ENCODE data around the gene DOLPP1.
A peak's percentile ranks its signal among the peaks of the same experiment; 100 is the strongest.

Gene DOLPP1

DNA sequence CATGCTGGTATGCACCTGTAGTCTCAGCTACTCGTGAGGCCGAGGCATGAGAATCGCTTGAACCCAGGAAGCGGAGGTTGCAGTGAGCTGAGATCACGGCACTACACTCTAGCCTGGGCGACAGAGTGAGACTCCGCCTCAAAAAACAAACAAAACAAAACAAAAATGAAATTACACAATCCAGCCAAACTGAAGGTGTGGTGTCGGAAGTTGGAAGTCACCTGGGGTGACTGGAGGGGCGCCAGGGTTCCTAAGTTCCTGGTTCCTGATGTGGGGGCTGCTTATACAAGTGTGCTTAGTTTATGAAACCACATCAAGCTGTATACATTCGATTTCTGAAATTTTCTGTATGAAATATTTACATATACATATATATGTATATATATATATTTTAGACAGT lies 3.7 kb upstream of the DOLPP1 start:
- no peak overlapping the region for H3K27ac ChIP-seq (ENCODE audit: low read length)
- H3K27me3 ChIP-seq (ENCODE audit: control insufficient read depth in 1 of 2, insufficient read depth in 2 of 2, low read length in 2 of 2), result no peaks in the 10 kb centered on the region
- no peak overlapping the region for H3K4me3 ChIP-seq (ENCODE audit: low read length in 2 of 2)
- peaks cover 18% of the 10 kb centered on the region for H3K4me1 ChIP-seq (ENCODE audit: control insufficient read depth, insufficient read depth, low read length)
- no peaks in the 10 kb centered on the region for H3K36me3 ChIP-seq (ENCODE audit: control insufficient read depth in 2 of 2, insufficient read depth in 2 of 2, low read length in 2 of 2)
- no peaks in the 10 kb centered on the region for H3K9me3 ChIP-seq (ENCODE audit: control insufficient read depth in 2 of 2, low read length in 2 of 2)
- H3K9ac ChIP-seq (ENCODE audit: low read length in 2 of 2), result no peak overlapping the region

DNA sequence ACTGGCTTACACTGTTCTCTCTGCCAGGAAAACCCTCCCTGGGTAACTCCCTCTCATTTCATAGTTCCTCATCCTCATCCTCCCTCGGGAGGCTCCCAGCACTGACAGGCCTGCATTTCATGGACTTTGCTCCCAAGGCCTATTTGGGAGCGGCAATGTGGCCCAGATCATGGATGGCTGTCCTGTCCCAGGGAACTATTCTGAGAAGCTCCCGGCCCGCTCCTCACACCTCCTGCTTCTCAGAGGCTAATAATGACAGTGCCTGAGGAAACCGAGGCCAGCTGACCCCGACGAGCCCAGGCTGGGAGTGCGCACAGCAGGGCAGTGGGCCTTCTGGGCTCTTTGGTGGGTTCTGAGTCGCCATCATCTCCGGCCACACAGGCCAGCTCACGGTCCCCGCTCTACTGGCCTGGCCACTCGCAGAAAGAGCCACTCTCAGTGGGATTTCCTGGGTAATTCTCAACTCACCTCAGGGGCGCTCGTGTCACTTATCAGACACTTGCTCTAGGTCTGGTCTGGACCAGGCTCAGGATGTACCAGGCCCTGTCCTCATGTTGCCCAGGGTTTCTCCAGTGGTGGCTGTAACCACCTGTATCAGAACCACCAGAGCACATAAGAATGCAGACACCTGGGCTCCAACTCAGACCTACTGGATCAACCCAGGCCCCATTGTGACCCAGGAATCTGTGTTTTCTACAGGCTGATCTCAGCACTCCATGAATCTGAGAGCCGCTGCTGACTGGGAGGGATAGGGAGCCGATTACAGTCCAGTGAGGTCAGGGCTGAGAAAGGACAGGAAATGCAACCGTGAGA lies 2.0 kb upstream of the DOLPP1 start:
- Histone ChIP-seq H3K9ac (ENCODE audit: low read length in 2 of 2) (no peak overlapping the region), H3K9me3 (ENCODE audit: control insufficient read depth in 2 of 2, low read length in 2 of 2) (no peaks in the 10 kb centered on the region), H3K27ac (ENCODE audit: low read length) (no peak overlapping the region), H3K36me3 (ENCODE audit: control insufficient read depth in 2 of 2, insufficient read depth in 2 of 2, low read length in 2 of 2) (peaks cover 0 to 4% of the 10 kb centered on the region in 2 donors), H3K27me3 (ENCODE audit: control insufficient read depth in 1 of 2, insufficient read depth in 2 of 2, low read length in 2 of 2) (no peaks in the 10 kb centered on the region), H3K4me3 (ENCODE audit: low read length in 2 of 2) (no peak overlapping the region), H3K4me1 (ENCODE audit: control insufficient read depth, insufficient read depth, low read length) (peaks cover 27% of the 10 kb centered on the region)

DNA sequence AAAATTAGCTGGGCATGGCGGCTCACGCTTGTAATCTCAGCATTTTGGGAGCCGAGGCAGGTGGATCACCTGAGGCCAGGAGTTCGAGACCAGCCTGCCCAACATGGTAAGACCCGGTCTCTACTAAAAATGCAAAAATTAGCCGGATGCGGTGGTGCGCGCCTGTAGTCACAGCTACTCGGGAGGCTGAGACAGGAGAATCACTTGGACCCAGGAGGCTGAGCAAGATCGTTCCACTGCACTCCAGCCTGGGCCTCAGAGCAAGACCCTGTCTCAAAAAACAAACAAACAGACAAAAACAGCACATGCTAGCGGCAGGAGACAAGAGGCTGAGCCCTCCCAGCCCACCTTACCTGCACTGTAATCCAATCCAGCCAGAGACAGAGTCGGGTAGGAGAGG lies 1.1 kb upstream of the DOLPP1 start:
- no peaks in the 10 kb centered on the region for H3K9me3 ChIP-seq (ENCODE audit: control insufficient read depth in 2 of 2, low read length in 2 of 2)
- peaks cover 27% of the 10 kb centered on the region for H3K4me1 ChIP-seq (ENCODE audit: control insufficient read depth, insufficient read depth, low read length)
- no peaks in the 10 kb centered on the region for H3K27me3 ChIP-seq (ENCODE audit: control insufficient read depth in 1 of 2, insufficient read depth in 2 of 2, low read length in 2 of 2)
- H3K9ac ChIP-seq (ENCODE audit: low read length in 2 of 2), result no peak overlapping the region
- peaks cover 0 to 8% of the 10 kb centered on the region in 2 donors for H3K36me3 ChIP-seq (ENCODE audit: control insufficient read depth in 2 of 2, insufficient read depth in 2 of 2, low read length in 2 of 2)
- peak overlapping the region in 1 of 2 donors; percentile 71 for H3K4me3 ChIP-seq (ENCODE audit: low read length in 2 of 2)
- H3K27ac ChIP-seq (ENCODE audit: low read length), result no peak overlapping the region

DNA sequence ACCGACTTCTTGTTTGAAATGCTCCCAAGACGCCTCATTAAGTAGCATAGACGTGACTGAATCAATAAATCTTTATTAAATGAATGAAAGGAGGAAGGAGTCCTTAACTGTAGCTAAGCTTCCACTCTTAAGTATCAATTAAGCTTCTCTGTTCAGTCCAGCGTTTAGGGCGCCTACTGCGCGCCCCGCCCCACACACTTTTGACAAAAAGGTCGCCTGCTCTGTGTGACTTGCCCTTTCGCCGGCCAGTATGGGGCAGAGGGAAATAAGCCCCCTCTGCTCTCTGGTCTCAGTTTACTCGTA lies 662 bp upstream of the DOLPP1 start:
- Histone ChIP-seq H3K4me3 (ENCODE audit: low read length in 2 of 2) (peak overlapping the region; percentile 71 to 88), H3K9ac (ENCODE audit: low read length in 2 of 2) (peak overlapping the region; percentile 46 to 68), H3K4me1 (ENCODE audit: control insufficient read depth, insufficient read depth, low read length) (peaks cover 27% of the 10 kb centered on the region), H3K36me3 (ENCODE audit: control insufficient read depth in 2 of 2, insufficient read depth in 2 of 2, low read length in 2 of 2) (peaks cover 0 to 10% of the 10 kb centered on the region in 2 donors), H3K27me3 (ENCODE audit: control insufficient read depth in 1 of 2, insufficient read depth in 2 of 2, low read length in 2 of 2) (no peaks in the 10 kb centered on the region), H3K9me3 (ENCODE audit: control insufficient read depth in 2 of 2, low read length in 2 of 2) (no peaks in the 10 kb centered on the region), H3K27ac (ENCODE audit: low read length) (no peak overlapping the region)

DNA sequence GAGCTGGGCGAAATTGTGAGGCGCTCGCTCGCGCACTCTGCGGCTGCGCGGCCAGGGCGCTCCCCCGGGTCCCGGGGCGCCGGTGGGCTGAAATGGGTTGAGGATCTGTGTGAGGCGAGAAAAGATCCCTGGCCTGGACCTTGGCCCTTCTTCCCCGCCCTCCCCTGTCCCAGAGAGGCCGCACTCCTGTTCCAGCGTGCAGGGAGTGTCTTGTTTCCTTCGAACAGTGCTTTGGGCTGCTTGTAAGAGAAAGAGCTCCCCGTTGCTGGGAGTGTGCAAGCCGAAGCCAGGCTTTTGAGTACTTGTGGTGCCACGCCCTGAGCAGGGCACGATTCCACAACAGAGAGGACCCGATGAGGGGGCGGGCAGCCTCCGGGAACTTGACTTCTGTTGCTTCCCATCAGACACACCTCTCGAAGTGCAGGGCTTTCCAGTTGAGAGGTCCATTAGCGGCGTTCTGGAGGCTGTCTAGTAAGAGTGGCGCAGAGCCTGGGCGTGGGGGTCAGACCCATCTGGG lies 535 bp downstream of the DOLPP1 start:
- H3K4me1 ChIP-seq (ENCODE audit: control insufficient read depth, insufficient read depth, low read length), result peaks cover 27% of the 10 kb centered on the region
- H3K27ac ChIP-seq (ENCODE audit: low read length), result peak overlapping the region; percentile 31
- peak overlapping the region; percentile 88 to 91 for H3K4me3 ChIP-seq (ENCODE audit: low read length in 2 of 2)
- no peaks in the 10 kb centered on the region for H3K27me3 ChIP-seq (ENCODE audit: control insufficient read depth in 1 of 2, insufficient read depth in 2 of 2, low read length in 2 of 2)
- no peaks in the 10 kb centered on the region for H3K9me3 ChIP-seq (ENCODE audit: control insufficient read depth in 2 of 2, low read length in 2 of 2)
- H3K9ac ChIP-seq (ENCODE audit: low read length in 2 of 2), result peak overlapping the region; percentile 61 to 85
- H3K36me3 ChIP-seq (ENCODE audit: control insufficient read depth in 2 of 2, insufficient read depth in 2 of 2, low read length in 2 of 2), result peaks cover 6 to 22% of the 10 kb centered on the region in 2 donors

DNA sequence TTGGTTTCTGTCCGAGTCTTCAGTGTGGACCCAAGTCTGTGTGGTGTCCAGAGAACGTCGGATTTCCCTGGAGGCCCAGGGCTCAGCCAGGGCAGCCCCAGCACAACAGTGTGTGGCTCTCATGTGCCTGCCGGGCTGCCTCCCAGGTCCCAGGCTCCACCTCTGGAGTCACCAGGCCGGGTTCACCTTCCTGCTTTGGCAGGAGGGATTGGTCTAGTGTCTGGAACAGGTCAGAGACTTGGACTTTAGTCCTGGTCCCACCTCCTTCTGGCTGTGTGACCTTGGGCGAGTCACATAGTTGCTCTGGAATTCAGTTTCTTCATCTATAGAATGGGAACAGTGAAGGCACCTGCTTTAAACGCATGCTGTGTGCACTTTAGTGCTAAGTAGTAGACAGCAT lies 3.2 kb downstream of the DOLPP1 start:
- H3K4me3 ChIP-seq (ENCODE audit: low read length in 2 of 2), result no peak overlapping the region
- H3K9ac ChIP-seq (ENCODE audit: low read length in 2 of 2), result no peak overlapping the region
- H3K36me3 ChIP-seq (ENCODE audit: control insufficient read depth in 2 of 2, insufficient read depth in 2 of 2, low read length in 2 of 2), result peaks cover 13 to 28% of the 10 kb centered on the region in 2 donors
- no peaks in the 10 kb centered on the region for H3K9me3 ChIP-seq (ENCODE audit: control insufficient read depth in 2 of 2, low read length in 2 of 2)
- H3K27me3 ChIP-seq (ENCODE audit: control insufficient read depth in 1 of 2, insufficient read depth in 2 of 2, low read length in 2 of 2), result no peaks in the 10 kb centered on the region
- no peak overlapping the region for H3K27ac ChIP-seq (ENCODE audit: low read length)
- H3K4me1 ChIP-seq (ENCODE audit: control insufficient read depth, insufficient read depth, low read length), result peaks cover 27% of the 10 kb centered on the region

DNA sequence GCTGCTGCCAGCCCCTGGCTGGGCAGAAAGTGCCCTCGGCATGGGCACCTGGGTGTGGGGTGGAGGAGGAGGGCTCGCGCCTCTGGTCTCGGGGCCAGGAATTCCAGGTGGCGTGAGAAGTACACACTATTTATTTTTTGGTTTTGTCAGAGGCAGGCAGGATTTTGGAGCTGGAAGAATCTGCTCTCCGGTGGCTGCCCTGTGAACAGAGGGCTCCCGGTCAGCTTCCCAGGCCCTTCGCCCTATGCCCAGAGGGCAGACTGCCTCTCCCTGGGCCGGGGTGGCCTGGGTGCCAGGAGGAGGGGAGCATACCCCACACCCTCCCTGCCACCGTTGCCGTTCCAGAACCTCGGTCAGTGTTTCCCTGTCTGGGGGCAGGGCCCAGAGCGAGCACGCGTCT lies 8.3 kb downstream of the DOLPP1 start:
- H3K9ac ChIP-seq (ENCODE audit: low read length in 2 of 2), result no peak overlapping the region
- H3K27me3 ChIP-seq (ENCODE audit: control insufficient read depth in 1 of 2, insufficient read depth in 2 of 2, low read length in 2 of 2), result no peaks in the 10 kb centered on the region
- no peaks in the 10 kb centered on the region for H3K4me1 ChIP-seq (ENCODE audit: control insufficient read depth, insufficient read depth, low read length)
- H3K4me3 ChIP-seq (ENCODE audit: low read length in 2 of 2), result no peak overlapping the region
- no peaks in the 10 kb centered on the region for H3K9me3 ChIP-seq (ENCODE audit: control insufficient read depth in 2 of 2, low read length in 2 of 2)
- no peak overlapping the region for H3K27ac ChIP-seq (ENCODE audit: low read length)
- H3K36me3 ChIP-seq (ENCODE audit: control insufficient read depth in 2 of 2, insufficient read depth in 2 of 2, low read length in 2 of 2), result peaks cover 15 to 26% of the 10 kb centered on the region in 2 donors

DNA sequence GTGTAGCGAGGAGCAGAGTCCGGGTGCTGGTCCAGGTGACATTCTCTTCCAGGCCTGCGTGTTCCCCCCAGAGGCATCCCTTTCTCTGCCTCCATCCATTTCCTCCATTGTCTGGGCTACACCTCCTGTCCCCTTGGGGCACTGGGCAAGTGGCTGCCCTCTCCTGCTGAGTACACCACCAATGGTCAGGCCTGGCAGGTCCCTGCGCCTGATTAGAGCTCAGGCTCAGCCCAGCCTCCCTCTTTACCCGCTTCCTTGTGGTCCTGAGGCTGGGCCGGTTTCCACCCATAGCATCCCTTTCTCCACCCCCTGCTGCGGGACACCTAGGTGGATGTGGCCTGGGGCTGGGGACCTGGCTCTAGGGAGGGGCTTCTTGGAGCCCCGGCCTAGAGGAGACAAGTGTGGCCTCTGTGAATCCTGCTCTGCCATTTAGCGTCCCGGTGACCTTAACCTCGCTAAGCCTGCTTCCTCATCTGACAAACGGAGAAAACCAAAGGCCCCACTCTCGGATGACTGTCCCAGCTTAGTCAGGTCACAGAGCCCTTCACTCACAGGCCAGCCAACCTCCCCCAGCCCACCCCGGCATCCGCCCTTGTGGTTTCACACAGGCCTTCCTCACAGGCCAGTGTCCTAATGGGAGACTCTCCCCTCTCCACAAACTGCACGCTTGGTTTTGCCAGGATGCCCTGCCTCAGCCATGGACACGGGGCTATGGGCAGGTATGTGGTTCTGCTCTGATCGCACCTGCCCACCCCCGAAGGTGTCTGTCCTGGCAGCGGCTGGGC lies 12.9 kb downstream of the DOLPP1 start:
- Histone ChIP-seq H3K36me3 (ENCODE audit: control insufficient read depth in 2 of 2, insufficient read depth in 2 of 2, low read length in 2 of 2) (peaks cover 16 to 24% of the 10 kb centered on the region in 2 donors), H3K9me3 (ENCODE audit: control insufficient read depth in 2 of 2, low read length in 2 of 2) (no peaks in the 10 kb centered on the region), H3K4me1 (ENCODE audit: control insufficient read depth, insufficient read depth, low read length) (no peaks in the 10 kb centered on the region), H3K4me3 (ENCODE audit: low read length in 2 of 2) (no peak overlapping the region), H3K27me3 (ENCODE audit: control insufficient read depth in 1 of 2, insufficient read depth in 2 of 2, low read length in 2 of 2) (no peaks in the 10 kb centered on the region), H3K27ac (ENCODE audit: low read length) (no peak overlapping the region), H3K9ac (ENCODE audit: low read length in 2 of 2) (no peak overlapping the region)

DNA sequence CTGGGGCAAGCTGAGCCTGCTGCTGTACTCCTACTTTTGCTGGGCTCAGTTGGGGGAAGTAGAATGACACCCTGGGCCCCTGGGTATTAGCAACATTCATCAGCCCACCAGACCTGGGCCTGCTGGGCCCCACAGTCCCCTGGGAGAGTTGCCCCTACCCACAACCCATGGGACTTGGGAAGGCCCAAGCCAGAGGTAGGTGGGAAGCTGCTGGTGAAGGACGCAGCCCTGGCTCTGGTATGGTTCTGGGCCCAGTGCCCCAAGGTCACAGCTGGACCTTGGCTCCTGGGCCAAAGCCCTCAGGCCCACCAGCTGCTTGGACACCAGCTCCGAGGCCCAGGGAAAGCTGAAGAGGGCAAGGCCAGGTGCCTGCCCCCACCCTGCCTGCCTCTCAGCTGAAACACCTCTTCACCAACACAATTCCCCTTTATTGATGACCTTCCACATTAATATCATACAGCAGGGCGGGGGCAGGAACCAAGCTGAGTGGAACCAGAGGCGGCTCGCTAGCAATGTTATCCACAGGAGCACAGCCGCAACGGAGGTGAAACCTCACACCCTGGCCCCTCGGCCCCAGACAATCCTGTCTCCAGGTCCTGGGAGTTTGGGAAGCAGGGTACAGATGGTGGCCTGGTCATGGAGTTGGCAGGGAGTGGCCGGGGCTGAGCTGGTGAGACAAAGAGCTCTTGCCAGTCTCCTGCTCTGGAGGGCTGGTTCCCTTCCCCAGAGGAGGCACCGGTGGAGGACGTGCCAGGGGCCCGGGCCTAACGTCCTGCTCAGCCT lies 13.7 kb downstream of the DOLPP1 start:
- Histone ChIP-seq H3K9me3 (ENCODE audit: control insufficient read depth in 2 of 2, low read length in 2 of 2) (no peaks in the 10 kb centered on the region), H3K36me3 (ENCODE audit: control insufficient read depth in 2 of 2, insufficient read depth in 2 of 2, low read length in 2 of 2) (peaks cover 10 to 23% of the 10 kb centered on the region in 2 donors), H3K27ac (ENCODE audit: low read length) (no peak overlapping the region), H3K9ac (ENCODE audit: low read length in 2 of 2) (no peak overlapping the region), H3K4me3 (ENCODE audit: low read length in 2 of 2) (no peak overlapping the region), H3K4me1 (ENCODE audit: control insufficient read depth, insufficient read depth, low read length) (no peaks in the 10 kb centered on the region), H3K27me3 (ENCODE audit: control insufficient read depth in 1 of 2, insufficient read depth in 2 of 2, low read length in 2 of 2) (no peaks in the 10 kb centered on the region)

DNA sequence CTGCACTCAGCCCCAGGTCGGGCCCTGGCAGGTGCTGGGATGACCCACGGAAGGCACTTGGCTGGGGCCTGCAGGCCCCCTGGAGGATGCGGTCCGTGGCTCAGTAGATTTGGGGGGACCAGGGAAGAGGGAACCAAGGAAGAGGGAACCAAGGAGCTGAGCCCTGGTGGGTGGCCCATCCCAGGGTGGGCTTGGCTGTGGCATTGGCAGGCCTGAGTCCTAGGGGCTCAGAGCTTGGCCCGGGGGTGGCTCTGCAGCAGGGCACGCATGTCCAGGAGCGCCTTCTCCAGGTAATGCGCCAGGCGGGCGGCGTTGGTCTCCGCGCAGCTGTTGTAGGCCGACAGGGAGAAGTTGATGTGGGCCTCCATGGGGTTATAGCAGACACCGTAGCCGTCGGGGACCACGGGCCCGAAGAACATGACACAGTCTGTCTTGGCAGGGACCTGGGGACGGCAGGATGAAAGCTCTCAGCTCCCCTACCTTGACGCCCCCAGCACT lies 14.3 kb downstream of the DOLPP1 start:
- H3K4me1 ChIP-seq (ENCODE audit: control insufficient read depth, insufficient read depth, low read length), result no peaks in the 10 kb centered on the region
- H3K9ac ChIP-seq (ENCODE audit: low read length in 2 of 2), result no peak overlapping the region
- no peak overlapping the region for H3K4me3 ChIP-seq (ENCODE audit: low read length in 2 of 2)
- peaks cover 14 to 24% of the 10 kb centered on the region in 2 donors for H3K36me3 ChIP-seq (ENCODE audit: control insufficient read depth in 2 of 2, insufficient read depth in 2 of 2, low read length in 2 of 2)
- H3K27me3 ChIP-seq (ENCODE audit: control insufficient read depth in 1 of 2, insufficient read depth in 2 of 2, low read length in 2 of 2), result no peaks in the 10 kb centered on the region
- no peaks in the 10 kb centered on the region for H3K9me3 ChIP-seq (ENCODE audit: control insufficient read depth in 2 of 2, low read length in 2 of 2)
- H3K27ac ChIP-seq (ENCODE audit: low read length), result no peak overlapping the region

Measured in stomach smooth muscle (tissue), 2 donors.